HG02571 (cell line): Measurements from ENCODE around the gene SLC10A2.

ENCODE experiments used
- ATAC-seq: cut with Tn5 transposase; IDR thresholded peaks from one replicate; pipeline ENCODE4 v1.9.1; 2021; ENCODE audit warnings: mild to moderate bottlenecking, moderate library complexity; ENCODE audit not compliant: unreplicated experiment

SLC10A2 gene

DNA sequence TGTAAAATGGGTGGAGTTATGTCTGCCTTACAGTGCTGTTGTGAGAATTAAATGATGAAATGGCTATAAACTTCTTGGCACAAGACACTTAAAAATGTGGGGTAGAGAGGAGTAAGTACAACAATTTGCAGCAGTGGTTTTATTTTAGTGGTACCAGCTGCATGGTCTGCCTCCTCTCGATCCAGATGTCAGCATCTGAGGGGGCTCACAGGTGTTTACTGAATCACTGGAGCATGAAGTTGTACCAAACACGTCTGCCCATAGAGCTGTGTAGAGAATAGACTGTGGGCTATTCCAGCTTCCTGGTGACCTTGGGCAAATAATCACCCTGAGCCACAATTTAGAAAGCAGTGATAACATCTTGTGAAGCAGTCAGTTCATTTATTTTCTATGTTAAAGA lies 11.1 kb downstream of the SLC10A2 start:
- ATAC-seq: no peak

DNA sequence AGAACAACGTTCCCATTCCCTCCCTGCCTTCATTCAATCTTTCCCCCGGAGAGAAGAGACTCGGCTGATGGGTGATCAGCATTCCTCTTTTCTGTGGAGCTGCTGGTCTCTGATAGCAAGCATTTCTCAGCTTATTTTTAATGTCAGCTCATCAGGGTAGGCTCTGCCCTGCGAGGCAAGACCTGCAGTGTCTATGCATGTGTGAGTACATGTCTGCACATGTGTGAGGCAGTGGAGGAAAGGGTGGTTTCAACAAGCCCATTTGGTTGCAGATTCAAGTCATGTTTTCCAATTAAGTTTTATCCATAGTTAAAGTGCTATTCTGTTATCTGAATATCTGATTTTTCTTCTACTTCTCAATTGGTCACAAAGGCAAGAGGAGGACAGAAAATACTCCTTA lies 19.5 kb downstream of the SLC10A2 start:
- ATAC-seq: no peak

DNA sequence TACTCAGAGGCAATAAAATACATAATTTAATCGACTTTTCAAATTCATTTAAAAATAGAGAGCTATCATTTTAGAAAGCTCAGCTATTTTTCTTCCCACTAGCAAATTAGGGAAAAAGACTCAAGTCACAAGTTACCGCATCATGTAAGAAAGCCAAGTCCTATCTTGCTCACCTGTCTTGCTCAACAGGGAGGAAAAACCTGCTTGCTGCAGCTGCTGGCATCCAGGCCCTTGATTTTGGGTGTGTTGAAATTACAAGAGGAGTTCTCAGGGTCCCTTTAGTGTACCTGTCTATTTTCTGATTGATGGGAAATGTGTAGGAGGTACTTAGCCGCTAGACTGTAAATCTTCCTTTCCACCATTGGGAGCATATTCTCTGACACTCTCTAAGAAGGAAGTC lies 22.2 kb downstream of the SLC10A2 start:
- ATAC-seq: no peak

DNA sequence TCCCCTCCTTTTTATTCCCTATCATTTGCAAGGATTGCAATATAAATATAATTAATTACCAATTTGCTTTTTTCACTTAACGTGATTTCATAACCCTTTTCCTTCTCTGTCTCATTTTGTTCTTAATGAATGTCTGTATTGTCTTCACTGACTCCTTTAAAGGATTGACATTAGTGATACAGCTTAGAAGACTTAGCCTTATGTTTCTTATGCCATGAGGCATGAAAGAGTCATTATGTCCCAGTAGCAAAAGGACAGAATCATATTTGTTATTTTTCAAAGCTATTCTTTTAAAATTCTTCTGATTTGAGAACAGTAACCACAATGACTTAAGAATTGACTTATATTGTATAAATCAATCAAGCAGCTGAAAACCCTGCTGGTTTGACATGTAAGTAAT lies 26.2 kb downstream of the SLC10A2 start:
- no peak for ATAC-seq

DNA sequence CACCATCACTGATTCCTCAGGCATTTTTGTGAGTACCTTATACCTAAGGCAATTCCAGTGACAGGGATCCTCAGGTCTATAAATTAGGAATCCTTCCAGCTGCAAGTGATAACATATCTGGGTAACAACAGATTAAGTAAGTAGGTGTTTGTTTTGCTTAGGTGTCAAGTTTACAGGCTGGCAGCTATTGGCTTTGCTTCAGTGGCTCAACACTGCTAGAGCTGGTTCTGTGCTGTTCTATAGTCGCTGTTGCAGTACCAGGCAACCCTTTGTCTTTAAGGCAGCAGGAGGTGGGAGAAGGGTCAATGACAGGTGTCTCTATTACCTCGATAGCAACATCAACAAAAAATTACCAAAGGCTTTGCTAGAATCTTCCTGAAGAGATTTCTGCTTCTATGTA lies 27.0 kb downstream of the SLC10A2 start:
- ATAC-seq: no peak

DNA sequence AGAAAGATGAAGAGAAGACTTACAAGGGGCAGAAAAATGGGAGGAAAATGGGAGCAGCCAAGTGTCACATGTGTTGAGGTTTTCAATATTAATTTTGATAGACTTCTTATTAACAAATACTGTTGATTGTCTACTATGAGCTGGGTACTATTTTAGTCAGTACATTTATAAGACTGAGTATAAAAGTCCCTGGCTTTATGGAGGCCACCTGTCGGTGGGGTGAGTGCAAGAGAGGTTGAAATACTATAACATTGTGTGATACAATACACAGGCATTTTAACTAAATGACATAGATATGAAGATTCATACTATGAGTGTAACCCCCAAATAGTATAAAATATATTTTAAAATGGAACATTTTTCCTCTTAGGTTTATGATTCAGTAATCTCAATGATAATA lies 29.9 kb downstream of the SLC10A2 start:
- ATAC-seq: no peak

DNA sequence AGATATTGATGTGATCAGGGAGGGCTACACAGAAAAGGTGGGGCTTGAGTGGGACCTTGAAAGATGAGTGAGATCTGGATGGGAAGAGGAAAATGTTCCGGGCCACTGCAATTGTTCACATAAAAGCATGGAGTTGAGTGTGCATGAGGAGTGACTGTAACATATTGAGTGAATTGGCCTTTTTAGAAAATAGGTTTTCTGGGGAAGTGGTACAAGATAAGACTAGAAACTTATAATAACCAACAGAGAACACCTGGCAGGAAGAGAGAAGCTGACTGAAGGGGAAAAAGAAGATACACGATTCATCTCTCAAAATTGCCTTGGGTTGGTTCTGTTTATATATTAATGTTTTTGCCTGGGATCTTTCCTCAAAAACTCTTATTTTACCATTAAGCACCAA lies 32.2 kb downstream of the SLC10A2 start:
- ATAC-seq: no peak

DNA sequence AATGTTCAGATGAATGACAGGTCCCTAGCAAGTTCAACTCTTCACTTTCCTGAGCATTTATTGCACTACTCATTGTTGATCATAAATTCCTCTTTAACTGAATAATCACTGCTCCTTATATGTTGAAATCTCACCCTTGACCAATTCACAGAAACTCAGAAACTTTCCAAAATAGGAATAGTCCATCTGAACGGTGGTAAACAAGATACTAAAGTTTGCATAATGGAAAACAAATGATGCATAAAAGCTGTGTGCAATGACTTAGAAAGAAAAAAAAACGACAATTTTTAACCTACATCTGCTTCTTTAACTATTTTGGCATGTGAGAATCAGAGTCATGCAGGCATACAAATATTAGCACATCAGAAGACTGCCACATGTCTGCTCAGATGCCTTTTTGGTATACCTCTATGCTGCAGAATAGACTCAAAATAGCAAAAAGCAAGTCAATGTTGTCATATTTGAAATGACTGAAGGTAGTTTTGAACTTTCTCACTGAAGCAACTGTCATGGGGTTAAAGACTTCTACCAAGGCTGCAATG lies 34.8 kb downstream of the SLC10A2 start:
- ATAC-seq: peak; percentile 83

DNA sequence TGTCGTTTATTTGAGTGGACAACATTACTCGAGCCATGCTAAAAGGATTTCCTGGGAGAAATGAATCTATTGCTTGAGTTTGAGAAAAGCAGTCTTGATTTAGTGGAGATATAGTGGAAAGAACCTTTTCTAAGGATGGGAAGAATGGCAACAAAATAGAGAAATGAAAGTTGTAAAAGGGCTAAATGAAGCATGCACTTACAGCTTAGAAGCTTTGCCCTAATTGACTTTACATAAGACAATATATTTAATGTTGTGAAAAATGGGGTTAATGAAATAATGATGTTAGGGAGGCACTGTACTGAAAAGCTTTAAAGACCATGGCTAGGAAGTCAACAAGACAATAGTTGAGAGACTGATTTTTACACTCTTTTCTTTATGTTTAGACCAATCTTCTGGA lies 35.4 kb downstream of the SLC10A2 start:
- ATAC-seq: no peak

DNA sequence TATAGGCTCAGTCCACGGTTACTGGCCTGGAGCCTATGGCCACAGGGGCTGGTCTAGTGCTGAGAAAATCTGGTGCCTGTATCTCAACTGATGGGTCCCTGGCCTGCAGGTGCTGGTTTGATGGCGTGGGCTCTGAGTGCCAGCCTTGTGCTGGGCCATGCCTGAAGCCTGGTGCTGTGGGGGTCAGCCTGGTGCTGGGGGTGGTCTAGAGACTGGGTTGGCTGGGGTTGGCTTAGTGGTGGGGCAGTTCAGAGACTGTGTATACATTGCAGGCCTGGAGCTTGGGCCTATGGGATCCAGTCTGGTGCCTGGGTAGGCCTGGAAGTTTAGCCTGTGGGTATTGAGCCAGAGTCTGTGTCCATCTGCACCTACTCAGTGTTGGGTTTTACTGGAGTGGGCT lies 36.4 kb downstream of the SLC10A2 start:
- ATAC-seq: no peak

DNA sequence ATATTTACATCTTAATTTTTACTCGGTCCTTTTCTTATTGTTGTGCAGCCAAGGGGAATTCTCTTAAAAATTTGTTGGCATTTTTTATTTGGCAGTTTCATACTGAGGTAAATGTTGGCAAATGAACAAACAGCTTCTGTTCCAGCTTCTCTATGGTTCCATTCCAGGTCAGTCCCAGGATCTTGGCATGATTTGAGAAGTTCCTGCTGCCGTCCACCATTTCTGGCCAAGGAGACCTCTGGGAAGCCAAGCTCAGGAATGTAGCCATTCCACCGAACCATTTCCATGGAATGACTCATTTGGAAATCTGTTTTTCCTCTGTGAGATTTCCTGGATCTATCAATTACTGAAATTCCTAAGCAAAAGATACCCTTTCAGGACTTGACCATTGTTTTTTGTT lies 43.9 kb downstream of the SLC10A2 start:
- ATAC-seq: no peak

DNA sequence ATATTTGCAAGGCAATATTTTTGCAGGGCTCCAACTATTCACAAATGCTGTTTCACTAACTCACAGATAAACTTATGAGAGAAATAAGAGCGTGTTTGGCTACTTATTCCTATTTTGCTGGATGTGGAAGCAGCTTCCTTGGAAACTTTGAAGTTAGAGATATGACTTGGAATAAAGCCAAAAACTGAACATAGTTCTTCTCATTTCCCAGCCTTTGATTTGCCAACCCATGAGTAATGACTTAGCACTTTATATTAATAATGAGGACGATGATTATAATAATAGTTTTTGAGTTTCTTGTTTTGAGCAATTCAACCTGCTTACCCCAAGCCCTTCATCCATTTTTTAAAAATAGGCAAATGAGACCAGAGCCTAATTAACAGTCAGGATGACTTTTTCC lies 47.7 kb downstream of the SLC10A2 start:
- ATAC-seq: no peak

DNA sequence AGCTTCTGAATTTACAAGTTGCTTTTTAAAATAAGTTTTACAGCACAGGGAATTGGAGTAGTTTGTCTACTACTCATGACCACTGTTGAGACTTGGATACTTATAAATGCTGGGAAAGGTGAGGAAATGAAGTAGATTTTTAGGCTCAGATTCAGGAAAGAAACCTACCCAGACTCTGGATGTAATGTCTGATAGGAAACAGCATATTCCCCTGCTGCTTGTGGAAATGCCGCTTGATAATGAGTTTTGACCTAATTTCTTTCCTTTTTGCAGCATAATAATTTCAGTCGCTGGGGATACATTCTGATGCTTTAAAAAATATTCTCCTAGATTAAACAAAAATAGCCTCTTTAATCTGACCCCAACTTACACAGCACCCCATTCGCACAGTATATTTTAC lies 53.6 kb downstream of the SLC10A2 start:
- ATAC-seq: no peak

DNA sequence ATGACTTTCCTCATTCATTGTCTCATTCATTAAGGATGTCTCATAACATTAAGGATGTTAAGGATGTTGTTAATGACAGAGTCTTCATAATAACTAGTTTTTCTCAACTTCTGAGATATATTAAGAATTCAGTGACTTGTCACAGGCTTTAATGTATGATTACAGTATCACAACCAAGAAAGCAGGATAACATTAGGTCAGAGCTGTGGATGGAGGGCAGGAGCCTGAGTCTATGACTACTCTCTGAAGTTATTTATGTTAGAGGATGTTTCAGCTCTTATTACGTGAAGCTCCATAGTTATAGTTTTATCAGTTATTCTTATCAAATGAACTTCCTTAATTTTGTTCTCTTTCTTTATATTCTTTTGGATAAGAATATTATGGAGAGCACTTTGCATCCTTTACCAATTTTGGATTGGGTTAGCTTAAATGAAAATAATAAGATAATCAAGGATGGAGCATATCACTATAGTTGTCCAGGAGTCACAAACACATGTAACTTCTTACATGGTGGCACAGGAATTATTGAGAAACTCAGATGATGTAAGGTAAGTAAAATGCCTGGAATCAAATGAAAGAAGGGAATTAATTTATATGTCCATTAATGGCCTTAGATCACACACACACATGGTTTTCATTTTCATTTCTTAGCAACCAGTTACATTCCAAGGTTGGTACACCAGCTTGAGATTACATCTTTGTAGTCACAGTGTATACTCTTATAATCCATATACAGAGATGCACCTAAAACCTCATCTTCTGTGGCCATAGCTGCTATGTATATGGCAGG lies 57.0 kb downstream of the SLC10A2 start:
- ATAC-seq: no peak

DNA sequence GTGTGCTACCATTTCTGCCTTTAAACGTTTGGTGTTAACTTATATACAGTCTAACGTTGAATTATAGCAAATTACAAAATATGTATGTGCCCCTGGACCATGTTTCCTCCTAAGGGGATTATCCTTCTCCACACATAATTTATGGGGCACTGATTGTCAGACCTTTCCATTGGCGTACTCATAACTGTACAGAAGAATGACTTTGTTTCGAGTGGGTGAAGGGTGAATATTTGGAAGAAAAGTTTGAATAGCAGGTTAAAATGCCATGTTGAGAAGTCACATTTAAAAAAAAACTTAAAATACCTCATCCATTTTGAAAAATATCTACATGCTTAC lies 58.8 kb downstream of the SLC10A2 start:
- ATAC-seq: peak; percentile 24

DNA sequence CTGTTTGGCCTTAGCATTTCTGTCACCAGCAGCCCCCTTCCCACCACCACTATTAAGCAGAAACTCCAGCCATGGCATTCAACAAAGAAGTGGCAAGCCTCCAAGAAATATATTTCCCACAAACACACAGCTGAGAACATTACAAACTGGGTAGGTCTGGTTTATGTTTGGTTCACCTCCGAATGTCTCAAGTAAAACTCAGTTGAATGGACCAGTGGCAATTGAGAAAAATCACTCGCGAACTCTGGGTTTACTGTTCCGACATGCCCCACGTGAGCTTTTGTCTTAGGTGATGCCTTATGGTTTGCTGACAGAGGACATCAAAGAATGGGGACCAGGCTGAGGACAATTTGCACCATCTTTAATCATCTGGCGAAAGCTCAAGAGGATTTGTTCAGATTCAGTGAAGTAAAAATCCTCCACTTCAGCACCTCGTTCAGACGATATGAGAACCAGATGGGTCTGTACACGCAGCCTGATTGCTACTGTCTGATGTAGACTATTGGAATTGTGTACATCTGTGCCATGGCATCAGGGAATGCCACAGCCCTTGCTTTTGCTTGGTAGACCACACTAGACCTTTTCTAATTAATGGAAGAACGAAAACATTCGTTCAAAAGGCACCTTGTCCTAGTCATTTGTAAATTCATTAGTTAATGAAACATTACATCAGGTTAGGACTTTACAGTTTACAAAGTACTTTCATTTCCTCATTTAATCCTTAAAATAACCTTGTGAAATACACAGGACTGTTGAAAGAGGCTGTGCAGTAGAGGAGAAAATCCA lies 59.4 kb downstream of the SLC10A2 start:
- ATAC-seq: peak; percentile 82

DNA sequence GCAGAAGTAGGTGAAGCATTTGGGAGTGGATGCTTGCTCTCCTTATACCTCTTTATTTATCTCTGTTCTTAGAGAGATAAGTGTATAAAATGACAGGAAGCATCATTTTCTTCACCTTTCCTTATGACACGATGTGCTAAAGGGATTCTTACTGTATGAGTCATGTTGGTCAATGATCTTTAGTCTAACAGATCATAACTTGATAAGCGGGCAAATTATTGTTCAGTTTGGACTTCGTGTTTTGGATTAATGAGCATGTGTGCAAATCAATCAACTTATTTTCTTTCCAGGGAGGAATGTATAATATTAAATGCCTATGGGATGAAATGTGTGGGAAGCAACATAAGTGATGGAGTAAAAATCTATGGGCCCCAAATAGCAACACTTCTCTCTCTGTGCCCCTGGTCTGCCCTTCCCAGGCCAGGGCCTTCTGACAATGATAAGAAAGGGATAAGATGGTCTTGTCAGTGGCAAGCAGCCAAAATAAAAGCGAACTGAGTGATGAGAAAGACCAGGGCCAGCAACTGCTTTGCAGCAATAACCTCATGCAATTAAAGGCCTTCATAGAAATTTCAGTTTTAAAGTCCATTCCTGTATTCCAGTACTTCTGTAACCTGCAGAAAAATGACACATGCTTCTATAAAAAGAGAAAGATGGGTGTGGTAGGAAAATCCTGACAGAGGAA lies 61.4 kb downstream of the SLC10A2 start:
- no peak for ATAC-seq

DNA sequence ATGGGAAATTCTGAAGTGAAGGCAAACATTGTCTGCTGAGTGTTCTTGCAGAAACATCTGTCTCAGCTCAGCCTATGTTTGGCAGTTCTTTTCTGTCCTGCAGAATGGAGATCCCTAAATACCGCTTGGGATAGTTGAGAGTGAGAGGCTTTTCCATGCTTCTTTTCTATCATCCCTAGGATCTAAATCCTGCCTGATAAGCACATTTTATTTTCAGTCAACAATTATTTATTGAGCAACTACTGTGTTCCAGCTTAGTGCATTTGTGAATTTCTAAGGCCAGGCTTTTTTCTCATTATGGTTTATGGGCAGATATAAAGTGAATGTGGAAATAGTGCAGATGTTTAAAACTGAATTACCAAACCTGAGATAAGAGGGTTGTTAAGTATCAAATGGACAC lies 62.6 kb downstream of the SLC10A2 start:
- ATAC-seq: no peak

DNA sequence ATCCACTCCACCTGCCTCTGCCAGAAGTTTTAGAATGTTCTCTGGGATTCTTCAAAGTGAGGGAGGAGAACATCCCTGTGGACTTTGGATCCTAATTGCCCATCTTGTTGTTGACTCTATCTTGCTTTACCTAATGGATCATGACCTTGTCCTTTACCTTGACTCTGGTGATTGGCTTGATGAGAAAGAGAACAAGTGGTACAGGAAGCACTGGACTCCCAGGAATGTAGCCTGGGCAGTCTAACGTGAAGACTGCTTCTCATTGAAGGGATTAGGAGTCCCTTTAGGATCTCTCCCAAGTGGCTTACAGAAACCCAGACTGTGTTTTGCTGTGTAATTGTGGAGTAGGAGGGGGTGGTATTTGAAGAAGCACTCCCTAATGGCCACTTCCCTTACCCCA lies 63.9 kb downstream of the SLC10A2 start:
- ATAC-seq: no peak

DNA sequence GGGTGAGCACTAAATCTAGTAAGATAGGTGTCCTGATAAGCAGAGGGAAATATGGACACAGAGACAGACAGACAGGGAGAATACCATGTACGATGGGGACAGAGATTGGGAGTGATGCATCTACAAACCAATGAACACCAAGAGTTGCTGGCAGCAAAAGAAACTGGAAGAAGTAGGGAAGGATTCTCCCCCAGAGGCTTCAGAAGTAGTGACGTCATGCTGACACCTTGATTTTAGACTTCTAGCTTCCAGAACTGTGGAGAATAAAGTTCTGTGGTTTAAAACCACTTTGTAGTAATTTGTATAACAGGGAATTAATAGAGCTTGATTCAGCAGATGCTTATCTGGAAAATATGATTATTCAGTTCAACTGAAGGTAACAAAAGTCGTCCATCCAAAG lies 66.1 kb downstream of the SLC10A2 start:
- ATAC-seq: no peak

DNA sequence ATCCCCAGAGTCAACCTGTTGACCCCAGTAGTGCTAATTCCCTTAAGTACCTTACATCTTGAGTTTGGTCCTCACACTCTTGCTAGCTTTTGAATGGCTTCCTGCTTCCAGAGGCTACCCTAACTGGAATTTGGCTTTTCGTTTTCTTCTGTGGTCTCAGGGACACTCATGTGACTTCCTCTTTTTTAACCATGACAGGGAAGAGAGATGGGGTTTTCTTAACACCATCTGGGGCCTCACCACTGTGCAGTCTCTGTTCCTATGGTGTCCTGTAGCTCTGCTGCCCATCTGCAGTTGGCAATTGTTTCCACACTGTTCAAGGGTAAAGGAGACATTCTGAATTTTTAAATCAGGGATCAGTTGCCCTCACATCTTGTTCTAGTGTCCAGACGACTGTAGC lies 66.7 kb downstream of the SLC10A2 start:
- ATAC-seq: no peak
